HG03064 (cell line): ENCODE measurements around the gene OR10G3.
"Not testable (repeated sequence)": the region's sequence is repeated elsewhere in the genome, so short reads cannot be mapped to it uniquely, and the experiment has no call there.

Experiments used
- ATAC-seq: cut with Tn5 transposase; IDR thresholded peaks from one replicate; pipeline ENCODE4 v1.9.1; 2021; ENCODE audit warnings: low read depth; ENCODE audit not compliant: unreplicated experiment

OR10G3 gene, protein sequence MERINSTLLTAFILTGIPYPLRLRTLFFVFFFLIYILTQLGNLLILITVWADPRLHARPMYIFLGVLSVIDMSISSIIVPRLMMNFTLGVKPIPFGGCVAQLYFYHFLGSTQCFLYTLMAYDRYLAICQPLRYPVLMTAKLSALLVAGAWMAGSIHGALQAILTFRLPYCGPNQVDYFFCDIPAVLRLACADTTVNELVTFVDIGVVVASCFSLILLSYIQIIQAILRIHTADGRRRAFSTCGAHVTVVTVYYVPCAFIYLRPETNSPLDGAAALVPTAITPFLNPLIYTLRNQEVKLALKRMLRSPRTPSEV

DNA sequence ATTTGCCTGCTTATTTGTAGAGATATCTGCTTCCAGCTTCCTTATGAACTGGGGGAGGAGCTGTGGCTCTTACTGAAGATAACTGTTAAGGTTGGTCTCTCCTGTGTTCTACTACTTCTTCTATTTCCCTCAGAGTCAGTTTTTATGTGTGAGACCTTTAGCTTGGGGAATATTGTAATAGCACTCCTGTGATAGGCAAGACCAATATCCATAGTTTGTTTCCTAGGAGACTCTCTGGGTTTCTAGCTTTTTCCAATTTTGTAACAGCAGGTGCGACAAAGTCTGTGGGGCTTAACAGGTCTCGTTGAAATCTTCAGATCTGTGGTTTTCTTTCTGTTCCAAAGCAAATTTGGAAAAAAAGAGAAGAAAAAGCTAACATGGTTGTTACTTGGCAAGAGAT lies at the start of gene OR10G3:
Gene OR10G3 (minus strand): TSS at position 101 of the 400 bp plus-strand sequence. CDS start 9,332 bp downstream, outside the sequence.
- ATAC-seq: no peak

GRCh38 chr14:21626491-21627230 lies 46.8 kb upstream of the OR10G3 start:
- ATAC-seq: no peak

DNA sequence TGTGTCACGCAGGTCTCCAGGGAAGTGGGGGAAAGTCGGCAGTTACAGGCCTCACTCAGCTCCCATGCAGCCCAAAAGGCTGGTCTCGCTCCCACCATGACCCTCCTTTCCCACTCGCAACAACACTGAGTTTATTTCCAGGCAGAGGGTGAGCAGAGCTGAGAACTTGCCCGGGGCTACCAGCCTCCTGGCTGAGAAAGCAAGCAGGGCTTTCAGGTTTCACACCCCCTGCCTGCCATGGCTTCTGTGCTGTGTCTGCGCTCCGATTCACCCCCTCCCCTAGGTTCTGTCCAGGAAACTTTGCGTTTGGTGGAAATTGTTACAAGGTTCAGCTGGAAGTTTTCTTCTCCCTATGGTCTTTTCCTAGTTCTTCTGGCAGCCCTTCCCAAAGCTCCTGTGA lies 37.7 kb upstream of the OR10G3 start:
- no peak for ATAC-seq

DNA sequence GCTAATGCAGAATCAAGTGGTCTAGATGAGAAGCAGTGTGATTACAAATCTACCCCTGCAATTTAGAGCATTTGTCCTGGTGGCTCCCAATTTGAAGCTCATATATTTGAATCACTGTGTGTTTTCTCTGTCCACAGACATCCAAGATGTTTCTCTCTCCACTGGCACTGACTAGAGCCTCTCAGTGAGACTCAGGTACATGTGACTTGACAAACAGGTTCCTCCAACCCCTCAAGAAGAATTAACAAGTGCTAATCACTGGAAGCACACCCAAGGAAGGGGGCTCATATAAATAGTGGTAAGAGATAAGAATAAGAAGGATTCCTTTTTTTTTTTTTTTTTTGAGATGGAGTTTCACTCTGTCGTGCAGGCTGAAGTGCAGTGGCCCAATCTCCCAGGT lies 34.4 kb upstream of the OR10G3 start:
- ATAC-seq: no peak

- ATAC-seq: no peak
These were observed 32.4 kb upstream of the OR10G3 start for GRCh38 chr14:21612324-21612723.

GRCh38 chr14:21602181-21602580 lies 22.3 kb upstream of the OR10G3 start:
- ATAC-seq: not testable (repeated sequence)

GRCh38 chr14:21589317-21589716 lies 9.4 kb upstream of the OR10G3 start:
- no peak for ATAC-seq

DNA sequence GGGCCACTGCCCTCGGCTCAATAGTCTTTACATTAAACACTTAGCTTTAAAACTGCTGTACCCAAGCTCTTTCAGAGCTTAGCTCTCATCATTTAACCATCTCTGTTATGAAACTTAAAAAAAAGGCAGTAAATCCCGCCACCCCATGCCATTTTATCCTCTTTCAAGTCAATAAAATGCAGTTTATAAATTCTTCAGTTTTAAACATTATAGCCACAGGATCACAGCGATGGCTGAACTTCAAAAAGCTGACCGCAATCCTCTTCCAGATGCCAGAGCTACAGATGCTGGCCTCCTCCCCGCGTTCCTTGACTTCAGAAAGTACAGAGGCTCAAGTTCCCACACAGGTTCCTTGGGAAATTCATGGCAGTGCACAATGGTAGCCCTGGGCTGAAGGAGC lies 4.2 kb downstream of the OR10G3 start:
- no peak for ATAC-seq

DNA sequence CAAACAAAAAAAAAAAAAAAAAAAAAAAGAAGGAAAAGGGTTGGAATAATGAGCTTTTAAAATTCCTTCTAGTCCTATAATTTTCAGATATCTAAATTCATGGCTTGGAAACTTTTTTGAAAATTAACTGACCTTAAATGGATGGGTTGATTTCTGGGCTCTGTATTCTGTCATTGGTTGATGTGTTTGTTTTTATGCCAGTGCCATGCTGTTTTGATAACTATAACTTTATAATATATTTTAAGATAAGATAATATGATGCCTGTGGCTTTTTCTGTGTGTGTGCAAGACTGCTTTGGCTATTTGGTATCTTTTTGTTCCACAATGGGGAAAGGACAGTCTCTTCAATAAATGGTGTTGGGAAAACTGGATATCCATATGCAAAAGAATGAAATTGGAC lies 7.3 kb downstream of the OR10G3 start:
- ATAC-seq: no peak

- no peak for ATAC-seq
These were observed 21.1 kb downstream of the OR10G3 start for GRCh38 chr14:21558703-21559170.

DNA sequence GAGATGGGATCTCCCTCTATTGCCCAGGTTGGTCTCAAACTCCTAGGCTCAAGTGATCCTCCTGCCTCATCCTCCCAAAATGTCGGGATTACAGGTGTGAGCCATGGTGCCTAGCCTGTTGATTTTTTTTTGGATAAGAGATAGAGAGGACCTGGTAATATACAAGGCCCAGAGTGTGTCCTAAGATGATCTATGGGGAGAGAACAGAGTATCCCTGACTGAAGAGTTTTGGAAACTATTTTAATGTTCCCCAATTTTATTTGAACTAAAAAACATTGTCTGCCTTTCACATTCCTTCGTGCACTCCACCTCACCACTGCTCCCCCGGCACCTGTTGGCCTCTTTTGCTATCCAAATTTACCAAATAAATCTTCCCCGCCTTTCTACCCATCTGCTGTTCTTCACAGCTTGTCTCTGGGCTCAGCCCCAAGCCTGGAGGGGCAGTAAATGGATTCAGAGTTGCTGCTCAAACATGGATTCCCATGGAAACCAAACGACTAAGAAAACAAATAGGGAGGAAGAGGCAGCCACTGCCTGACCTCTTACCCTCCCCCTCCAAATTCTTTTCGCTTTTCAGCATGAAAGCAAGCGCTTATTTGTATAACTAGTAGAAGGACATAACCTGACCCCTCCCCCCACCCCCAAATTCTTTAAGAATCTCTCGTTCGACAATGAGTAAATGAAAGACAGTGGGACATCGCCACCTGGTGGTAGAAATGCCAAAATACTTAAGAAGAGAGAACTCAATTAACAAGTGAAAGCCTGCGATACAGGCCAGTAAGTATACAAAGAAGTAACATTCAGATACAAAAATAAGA lies 22.6 kb downstream of the OR10G3 start:
- ATAC-seq: no peak

- ATAC-seq: no peak
These were observed 23.3 kb downstream of the OR10G3 start for GRCh38 chr14:21556378-21557083.

- ATAC-seq: no peak
These were observed 26.6 kb downstream of the OR10G3 start for GRCh38 chr14:21553266-21553665.

DNA sequence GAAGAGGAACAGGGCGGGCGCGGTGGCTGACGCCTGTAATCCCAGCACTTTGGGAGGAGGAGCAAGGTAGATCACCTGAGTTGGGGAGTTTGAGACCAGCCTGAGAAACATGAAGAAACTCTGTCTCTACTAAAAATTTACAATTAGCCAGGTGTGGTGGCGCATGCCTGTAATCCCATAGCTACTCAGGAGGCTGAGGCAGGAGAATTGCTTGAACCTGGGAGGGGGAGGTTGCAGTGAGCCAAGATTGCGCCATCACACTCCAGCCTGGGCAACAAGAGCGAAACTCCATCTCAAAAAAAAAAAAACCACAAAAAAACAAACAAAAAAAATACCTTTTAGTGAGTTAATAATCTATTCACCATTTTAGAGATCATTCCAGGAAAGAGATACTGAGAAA lies 35.3 kb downstream of the OR10G3 start:
- ATAC-seq: not testable (repeated sequence)

DNA sequence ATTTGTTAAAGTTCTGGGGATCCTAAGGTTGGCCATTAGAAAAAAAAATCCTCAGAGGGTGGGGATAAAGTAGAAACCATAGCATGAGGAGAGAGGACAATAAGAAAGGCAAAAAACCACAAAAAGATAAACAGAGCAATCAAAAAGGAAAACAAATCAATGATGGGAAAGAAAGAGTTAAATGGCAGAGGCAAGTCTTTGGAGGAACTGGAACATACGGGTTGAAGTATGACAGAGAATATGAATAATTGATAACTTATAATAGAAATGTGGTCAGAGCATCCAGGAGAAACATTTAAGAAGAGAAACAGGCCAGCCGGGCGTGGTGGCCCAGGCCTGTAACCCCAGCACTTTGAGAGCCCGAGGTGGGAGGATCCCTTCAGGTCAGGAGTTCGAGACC lies 35.9 kb downstream of the OR10G3 start:
- no peak for ATAC-seq

- no peak for ATAC-seq
These were observed 36.3 kb downstream of the OR10G3 start for GRCh38 chr14:21543521-21543960.

- no peak for ATAC-seq
These were observed 38.3 kb downstream of the OR10G3 start for GRCh38 chr14:21541413-21542074.

GRCh38 chr14:21539189-21539940 lies 40.5 kb downstream of the OR10G3 start:
- no peak for ATAC-seq

DNA sequence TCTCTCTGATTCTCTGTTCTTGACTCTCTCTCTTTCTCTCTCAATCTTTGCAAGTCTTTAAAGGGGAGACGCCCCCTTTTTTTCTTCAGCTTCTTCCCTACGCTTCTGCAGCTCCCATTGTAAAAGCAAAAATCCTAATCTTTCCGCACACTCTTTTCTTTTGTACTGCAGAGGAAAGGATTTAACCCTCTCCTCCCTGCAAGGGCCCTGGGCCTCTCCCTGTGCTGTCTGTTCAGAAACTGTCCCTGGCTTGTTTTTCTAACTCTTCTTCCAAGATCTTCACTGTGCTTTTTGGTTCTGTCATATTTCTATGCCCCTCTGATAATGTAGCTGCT lies 42.8 kb downstream of the OR10G3 start:
- no peak for ATAC-seq
